ENCODE results near the gene TP53. TPM values are rescaled to one million over a fixed set of nuclear protein-coding genes. Genes with fewer than 3 reads are reported as not detected.

Gene TP53
- total and polyA plus RNA-seq, 10 of the 15 experiments (the other 5 are each of a cell fraction or from before 2014, with no cell fraction given): 35.6 to 162 (median 75.9) TPM

- TF ChIP-seq, protein P1, sequence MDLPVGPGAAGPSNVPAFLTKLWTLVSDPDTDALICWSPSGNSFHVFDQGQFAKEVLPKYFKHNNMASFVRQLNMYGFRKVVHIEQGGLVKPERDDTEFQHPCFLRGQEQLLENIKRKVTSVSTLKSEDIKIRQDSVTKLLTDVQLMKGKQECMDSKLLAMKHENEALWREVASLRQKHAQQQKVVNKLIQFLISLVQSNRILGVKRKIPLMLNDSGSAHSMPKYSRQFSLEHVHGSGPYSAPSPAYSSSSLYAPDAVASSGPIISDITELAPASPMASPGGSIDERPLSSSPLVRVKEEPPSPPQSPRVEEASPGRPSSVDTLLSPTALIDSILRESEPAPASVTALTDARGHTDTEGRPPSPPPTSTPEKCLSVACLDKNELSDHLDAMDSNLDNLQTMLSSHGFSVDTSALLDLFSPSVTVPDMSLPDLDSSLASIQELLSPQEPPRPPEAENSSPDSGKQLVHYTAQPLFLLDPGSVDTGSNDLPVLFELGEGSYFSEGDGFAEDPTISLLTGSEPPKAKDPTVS (IDR thresholded peaks at IDR 0.05; ENCODE audit: low read depth, low read length): no peak
- no peak for TF ChIP-seq ETV6 (conservative IDR thresholded peaks at IDR 0.05 in 1 of 2, IDR thresholded peaks at IDR 0.05 in 1 of 2; ENCODE audit: borderline replicate concordance in 1 of 2, low read depth in 1 of 2)
- TF ChIP-seq IKZF1 (conservative IDR thresholded peaks at IDR 0.05): peak; percentile 80; the same call in 1 of the 2 replicates
- no peak for TF ChIP-seq SUPT20H (IDR thresholded peaks at IDR 0.05; ENCODE audit: borderline replicate concordance, control insufficient read depth, low read depth, low read length)
- TF ChIP-seq ZNF207 (IDR thresholded peaks at IDR 0.05; ENCODE audit: borderline replicate concordance): no peak
- no peak for TF ChIP-seq FOS (IDR thresholded peaks at IDR 0.05; ENCODE audit: borderline replicate concordance, extremely low read depth, insufficient read length)
- TF ChIP-seq SREBF1 (IDR thresholded peaks at IDR 0.05; ENCODE audit: low read length): no peak
- TF ChIP-seq DPF2 (IDR thresholded peaks at IDR 0.05): no peak; the same call in 1 of the 2 replicates
- TF ChIP-seq IRF4 (IDR thresholded peaks at IDR 0.05; ENCODE audit: low read depth, low read length): peak; percentile 27; the same call in 1 of the 2 replicates
- no peak for TF ChIP-seq KLF5 (IDR thresholded peaks at IDR 0.05; ENCODE audit: partially characterized antibody)
- TF ChIP-seq, protein P2, sequence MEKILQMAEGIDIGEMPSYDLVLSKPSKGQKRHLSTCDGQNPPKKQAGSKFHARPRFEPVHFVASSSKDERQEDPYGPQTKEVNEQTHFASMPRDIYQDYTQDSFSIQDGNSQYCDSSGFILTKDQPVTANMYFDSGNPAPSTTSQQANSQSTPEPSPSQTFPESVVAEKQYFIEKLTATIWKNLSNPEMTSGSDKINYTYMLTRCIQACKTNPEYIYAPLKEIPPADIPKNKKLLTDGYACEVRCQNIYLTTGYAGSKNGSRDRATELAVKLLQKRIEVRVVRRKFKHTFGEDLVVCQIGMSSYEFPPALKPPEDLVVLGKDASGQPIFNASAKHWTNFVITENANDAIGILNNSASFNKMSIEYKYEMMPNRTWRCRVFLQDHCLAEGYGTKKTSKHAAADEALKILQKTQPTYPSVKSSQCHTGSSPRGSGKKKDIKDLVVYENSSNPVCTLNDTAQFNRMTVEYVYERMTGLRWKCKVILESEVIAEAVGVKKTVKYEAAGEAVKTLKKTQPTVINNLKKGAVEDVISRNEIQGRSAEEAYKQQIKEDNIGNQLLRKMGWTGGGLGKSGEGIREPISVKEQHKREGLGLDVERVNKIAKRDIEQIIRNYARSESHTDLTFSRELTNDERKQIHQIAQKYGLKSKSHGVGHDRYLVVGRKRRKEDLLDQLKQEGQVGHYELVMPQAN (conservative IDR thresholded peaks at IDR 0.05): peak; percentile 77
- TF ChIP-seq, protein P3, sequence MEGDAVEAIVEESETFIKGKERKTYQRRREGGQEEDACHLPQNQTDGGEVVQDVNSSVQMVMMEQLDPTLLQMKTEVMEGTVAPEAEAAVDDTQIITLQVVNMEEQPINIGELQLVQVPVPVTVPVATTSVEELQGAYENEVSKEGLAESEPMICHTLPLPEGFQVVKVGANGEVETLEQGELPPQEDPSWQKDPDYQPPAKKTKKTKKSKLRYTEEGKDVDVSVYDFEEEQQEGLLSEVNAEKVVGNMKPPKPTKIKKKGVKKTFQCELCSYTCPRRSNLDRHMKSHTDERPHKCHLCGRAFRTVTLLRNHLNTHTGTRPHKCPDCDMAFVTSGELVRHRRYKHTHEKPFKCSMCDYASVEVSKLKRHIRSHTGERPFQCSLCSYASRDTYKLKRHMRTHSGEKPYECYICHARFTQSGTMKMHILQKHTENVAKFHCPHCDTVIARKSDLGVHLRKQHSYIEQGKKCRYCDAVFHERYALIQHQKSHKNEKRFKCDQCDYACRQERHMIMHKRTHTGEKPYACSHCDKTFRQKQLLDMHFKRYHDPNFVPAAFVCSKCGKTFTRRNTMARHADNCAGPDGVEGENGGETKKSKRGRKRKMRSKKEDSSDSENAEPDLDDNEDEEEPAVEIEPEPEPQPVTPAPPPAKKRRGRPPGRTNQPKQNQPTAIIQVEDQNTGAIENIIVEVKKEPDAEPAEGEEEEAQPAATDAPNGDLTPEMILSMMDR (IDR thresholded peaks at IDR 0.05 in 2 of 3, conservative IDR thresholded peaks at IDR 0.05 in 1 of 3; ENCODE audit: control insufficient read depth in 2 of 3, extremely low read depth in 1 of 3, insufficient read depth in 1 of 3, low read depth in 3 of 3, low read length in 3 of 3): no peak
- TF ChIP-seq, protein P4, sequence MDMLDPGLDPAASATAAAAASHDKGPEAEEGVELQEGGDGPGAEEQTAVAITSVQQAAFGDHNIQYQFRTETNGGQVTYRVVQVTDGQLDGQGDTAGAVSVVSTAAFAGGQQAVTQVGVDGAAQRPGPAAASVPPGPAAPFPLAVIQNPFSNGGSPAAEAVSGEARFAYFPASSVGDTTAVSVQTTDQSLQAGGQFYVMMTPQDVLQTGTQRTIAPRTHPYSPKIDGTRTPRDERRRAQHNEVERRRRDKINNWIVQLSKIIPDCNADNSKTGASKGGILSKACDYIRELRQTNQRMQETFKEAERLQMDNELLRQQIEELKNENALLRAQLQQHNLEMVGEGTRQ (IDR thresholded peaks at IDR 0.05; ENCODE audit: borderline replicate concordance, low read depth, low read length): no peak
- TF ChIP-seq ATF3 (IDR thresholded peaks at IDR 0.05; ENCODE audit: borderline replicate concordance, extremely low read depth, low read depth, low read length): no peak
- no peak for TF ChIP-seq NFIC (IDR thresholded peaks at IDR 0.05; ENCODE audit: low read depth, low read length)
- no peak for TF ChIP-seq BHLHE40 (IDR thresholded peaks at IDR 0.05; ENCODE audit: borderline replicate concordance in 1 of 2, low read depth in 2 of 2, low read length in 1 of 2)
- 0 out of 2 replicates have a peak, but pooled peaks have one; percentile 10 for TF ChIP-seq SPI1 (IDR thresholded peaks at IDR 0.05; ENCODE audit: borderline replicate concordance, insufficient read depth, low read depth, low read length)
- TF ChIP-seq RELA (IDR thresholded peaks at IDR 0.05; ENCODE audit: borderline replicate concordance, partially characterized antibody): no peak
- 0 out of 2 replicates have a peak, but pooled peaks have one; percentile 20 for TF ChIP-seq YY1 (IDR thresholded peaks at IDR 0.05; ENCODE audit: low read depth, low read length)
- TF ChIP-seq IRF3 (IDR thresholded peaks at IDR 0.05): no peak
Observed at GRCh38 chr17:7685533-7686221, 1.6 kb downstream of the TP53 start (continued).

Measured in GM12878 (cell line).